Activated CD8-positive, alpha-beta memory T cell treated with anti-CD3 and anti-CD28 coated beads for 1 hour (primary cell): ENCODE measurements around the gene CDR2.
A peak's percentile ranks its signal among the peaks of the same experiment; 100 is the strongest.
"Not testable (repeated sequence)": the region's sequence is repeated elsewhere in the genome, so short reads cannot be mapped to it uniquely, and the experiment has no call there.

Experiments used
- DNase-seq, 2 donors: peaks; one replicate each; pipeline ENCODE4 v3.0.0-alpha.2; 2020; ENCODE audit warnings: low read depth in 1 of 2; ENCODE audit errors: extremely low read depth in 1 of 2

The CDR2 gene

DNA sequence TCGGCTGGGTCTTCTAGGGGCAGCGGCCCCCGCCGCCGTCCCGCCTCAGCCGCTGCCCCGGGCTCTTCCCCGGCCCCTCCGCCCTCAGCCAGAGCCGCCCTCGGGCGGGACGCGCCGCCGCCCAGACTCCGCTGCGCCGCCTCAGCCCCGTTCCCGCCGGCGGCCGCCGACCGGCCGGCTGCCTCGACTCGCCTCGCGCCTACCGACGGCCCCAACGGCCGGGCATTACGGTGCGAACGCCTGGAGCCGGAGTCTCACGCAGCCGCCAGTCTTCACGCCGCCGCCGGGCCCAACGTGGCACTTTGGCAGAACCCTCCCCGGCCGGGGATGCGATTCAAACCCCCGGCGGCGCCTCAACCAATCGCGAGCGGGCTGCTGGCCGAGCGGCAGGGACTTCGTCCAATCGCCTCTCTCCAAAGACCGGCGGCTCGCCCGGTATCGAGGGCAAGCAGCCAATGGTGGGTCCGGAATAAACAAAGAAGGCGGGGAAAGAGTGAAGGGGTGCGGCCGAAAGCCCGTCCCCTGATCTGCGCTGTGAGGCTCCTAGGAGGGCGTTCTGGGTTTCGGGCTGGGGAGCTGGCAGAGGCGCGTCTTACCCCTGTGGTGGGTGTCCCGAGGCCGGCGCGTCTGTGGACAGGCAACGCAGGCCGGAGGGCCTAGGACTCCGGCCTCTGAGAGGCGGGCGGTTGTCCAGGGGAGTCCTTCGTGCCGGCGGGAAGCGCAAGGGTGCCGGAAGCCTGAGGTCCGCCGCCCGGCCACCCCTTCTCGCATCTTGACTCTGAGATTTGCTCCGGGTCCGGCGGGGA, at the start of gene CDR2:
Gene CDR2 (minus strand): TSS at position 309 of the 806 bp plus-strand sequence. CDS start 310 bp downstream, outside the sequence.
- DNase-seq, result peak; percentile 96

DNA sequence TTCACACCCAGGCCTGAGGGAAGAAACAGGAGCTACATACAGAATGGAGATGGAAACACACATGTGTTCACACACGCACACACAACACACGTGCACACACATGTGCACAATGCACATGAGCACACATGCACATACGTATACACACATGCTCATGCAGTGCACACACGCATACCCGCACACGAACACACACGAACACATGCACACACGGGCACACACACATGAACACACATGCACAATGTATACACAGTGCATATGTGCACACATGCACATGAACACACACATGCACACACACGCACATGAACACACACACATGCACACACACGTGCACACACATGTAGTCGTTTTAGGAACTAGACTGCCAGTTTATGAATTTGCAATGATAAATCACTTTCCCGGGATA, 49.3 kb upstream of the CDR2 start:
- no peak for DNase-seq

DNA sequence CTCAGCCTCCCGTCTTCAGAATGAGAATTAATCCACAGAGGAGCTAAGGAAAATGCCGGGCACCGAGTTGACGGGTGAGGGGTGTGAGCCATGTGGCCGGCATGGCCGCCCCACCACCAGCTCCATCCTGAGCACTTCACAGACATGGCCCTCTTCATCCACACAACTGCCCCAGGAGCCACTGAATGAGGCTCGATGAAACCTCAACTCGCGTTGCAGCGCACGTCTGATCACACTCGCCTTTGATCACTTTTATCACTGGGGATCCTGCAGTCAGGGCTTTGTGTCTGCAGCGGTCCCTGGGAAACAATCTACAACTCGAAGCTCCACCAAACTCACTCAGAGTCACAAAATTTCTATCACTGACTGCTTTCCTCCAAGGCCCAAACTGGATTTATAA, 46.7 kb upstream of the CDR2 start:
- no peak for DNase-seq

DNA sequence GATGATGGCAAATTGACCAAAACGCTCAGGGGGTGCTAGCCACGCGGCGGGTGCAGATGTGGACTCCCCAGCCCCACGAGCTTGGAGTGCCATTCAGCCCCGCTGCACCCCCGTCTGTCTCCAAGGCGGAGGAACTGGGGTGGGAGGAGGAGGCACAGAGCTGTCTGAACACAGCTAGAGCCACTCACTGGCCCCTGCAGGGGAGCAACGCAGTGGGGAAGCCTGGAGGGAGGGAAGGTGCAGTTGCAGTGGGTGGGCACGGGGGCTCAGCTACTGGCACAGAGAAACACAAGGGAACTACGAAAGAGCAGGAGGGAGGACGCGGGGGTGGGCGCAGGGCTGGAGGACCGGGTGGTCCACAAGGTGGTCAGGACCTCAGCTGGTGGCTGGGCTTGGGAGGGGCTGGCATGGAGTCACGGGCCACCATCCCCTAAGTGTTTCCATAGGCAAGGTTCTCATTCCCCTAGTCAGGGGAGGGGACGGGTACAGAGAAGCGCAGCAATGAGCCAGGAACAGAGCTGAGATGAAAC, 46.3 kb upstream of the CDR2 start:
- DNase-seq, result no peak

DNA sequence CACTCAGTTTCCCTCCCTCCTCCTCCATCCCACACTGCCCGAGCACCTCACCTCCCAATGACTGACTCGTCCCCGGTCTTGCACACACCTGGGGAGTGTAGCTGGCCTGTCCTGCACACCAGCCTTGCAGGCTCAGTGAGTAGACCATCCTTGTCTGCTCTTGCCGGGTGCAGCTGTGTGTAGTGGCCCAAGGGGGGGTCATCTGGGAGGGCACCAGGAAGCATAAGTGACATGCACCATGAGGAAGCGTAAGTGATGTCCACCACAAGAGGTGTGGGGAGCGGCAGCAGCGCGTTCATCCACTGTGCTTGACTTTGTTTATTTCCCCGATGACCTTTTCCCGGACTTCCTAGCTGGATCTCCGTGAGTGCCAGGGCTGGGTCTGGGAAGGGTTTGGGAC, 45.5 kb upstream of the CDR2 start:
- DNase-seq, result no peak

DNA sequence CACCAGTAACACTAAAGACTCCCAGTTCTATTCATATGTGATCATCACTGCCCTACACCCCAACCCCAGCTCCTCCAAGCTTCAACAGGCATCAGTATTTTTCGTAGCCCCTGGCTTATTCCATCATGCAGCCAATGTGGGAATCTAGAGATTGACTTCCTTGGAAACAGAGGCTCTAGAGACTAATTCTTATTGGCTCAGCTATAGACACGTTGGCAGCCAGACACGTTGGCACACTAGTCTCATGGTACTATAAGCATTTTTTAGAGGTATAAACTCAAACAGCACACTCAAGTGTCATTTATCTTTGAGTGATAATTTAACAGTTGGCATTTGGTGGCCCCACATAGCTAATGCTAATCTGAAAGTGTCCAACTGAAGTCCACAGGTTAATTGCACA, 44.4 kb upstream of the CDR2 start:
- no peak for DNase-seq

DNA sequence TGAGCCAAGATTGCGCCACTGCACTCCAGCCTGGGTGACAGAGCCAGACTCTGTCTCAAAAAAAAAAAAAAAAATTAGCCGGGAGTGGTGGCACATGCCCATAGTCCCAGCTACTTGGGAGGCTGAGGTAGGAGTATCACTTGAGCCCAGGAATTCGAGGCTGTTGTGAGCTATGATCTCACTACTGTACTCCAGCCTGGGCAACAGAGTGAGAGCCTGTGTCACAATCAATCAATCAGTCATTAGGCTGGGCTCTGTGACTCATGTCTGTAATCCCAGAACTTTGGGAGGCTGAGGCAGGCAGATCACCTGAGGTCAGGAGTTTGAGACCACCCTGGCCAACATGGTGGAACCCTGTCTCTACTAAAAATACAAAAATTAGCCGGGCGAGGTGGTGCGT, 43.4 kb upstream of the CDR2 start:
- DNase-seq, result not testable (repeated sequence)

DNA sequence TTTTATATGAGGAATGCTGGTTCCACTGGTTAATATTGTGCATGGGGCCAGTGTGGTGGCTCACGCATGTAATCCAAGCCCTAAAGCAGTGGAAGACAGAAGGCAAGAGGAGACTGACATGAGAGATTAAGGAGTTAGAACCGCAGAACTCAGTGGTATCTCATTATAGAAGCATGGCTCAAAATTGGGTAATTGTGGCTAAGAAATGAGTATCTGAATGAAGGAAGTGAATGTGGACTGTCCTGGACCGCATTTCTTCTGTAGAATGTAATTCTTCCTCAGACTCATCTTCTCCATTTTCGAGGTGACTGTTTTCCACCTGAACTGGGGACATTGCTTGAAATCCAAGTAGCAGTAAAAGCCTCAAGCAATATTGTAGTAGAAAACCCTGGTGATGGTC, 42.6 kb upstream of the CDR2 start:
- no peak for DNase-seq

DNA sequence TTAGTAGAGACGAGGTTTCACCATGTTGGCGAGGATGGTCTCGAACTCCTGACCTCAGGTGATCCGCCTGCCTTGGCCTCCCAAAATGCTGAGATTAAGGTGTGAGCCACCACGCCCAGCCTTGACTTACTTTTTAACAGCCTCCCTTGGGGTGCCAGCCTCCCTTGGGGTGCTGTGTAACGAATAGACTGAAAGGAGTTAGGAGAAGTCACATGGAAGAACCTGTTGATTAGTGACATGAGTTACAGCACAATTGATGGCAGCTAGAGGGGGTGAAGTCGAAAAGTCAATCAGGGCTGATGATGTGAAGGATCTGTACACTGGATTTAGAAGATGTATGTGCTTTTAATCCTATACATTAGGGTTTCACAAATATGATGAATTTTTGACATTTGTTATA, 39.4 kb upstream of the CDR2 start:
- DNase-seq, result no peak

DNA sequence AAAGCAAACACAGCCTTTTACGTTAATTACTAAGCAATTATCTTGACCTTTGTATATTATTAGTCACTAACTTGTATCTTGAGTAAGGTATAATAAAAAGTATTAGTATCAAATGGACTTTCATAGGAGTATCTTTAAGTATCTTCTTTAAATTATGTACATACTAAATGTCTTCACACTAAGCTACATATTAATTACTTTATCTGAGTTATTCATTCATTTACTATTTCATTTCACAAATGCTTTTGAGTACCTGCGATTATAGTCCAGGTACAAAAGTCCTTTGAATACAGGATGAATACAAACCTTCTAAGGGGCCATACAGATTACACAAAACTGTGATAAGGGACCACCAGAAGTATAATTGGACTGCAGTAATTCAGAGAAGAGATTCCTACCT, 33.1 kb upstream of the CDR2 start:
- no peak for DNase-seq

DNA sequence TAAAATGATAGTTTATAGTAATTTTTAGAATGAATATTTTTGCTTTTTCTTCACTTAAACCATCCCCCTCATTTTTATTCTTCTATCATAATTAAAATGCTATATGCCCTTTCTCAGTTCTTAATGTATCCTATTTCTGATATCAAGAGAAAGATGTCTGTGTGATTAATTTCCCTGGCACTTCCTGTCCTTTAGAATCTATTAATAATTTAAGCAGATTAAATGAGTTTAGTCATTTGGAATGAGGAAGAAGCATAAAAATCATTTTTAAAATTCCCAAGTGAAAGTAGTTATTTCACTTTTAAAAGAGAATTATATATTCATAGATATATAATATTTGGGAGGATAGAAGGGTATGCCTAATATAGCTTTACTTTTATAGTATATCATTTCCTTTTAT, 27.8 kb upstream of the CDR2 start:
- DNase-seq, result no peak

DNA sequence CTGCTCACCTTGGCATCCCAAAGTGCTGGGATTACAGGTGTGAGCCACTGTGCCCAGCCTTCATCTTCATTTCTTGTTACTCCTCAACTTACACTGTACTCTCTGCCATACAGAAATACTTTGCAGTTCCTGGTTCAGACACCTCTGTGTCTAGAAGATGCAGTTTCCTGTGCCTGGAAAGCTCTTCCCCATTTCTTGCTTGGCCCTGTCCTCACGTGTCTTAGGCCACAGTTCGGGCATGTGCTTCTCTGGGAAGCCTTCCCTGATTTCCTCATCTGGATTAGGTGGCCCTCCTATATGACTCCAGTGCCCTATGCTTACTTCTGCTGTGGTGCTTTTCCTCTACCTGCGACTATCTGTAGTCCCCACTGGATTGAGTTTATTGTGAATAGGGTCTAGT, 26.5 kb upstream of the CDR2 start:
- no peak for DNase-seq

DNA sequence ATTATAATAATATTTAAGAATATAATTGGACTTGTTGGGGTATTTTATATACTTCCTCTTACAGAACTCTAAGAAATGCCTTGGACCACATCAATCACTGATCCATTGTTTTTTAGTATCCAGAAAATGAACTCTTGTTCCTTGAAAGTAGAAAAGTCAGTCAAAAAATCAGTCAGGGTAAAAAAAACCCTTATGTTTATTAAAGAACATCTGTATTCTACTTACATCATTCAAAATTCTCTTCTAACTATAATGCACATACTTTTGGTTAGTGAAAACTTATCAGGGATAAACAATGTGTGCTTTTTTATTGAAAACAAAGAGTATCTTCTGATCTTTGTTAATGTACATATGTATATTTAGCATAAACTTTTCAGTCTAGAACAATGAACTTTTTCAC, 23.5 kb upstream of the CDR2 start:
- no peak for DNase-seq

DNA sequence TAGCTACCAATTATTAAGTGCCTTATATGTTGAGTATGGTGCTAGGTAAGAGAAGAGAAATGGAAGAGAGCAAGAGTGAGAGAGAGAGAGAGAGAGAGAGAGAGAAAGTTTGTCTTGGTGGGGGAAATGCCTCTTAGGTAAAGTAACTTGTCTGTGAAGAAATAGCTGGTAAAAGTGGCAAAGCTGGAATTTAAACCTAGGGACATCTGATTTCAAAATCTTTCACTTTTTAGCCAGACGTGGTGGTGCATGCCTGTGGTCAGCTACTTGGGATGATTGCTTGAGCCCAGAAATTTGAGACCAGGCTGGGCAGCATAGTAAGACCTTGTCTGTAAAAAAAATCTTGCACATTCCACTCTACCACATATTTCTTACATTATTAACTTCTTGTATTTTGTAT, 23.0 kb upstream of the CDR2 start:
- no peak for DNase-seq

DNA sequence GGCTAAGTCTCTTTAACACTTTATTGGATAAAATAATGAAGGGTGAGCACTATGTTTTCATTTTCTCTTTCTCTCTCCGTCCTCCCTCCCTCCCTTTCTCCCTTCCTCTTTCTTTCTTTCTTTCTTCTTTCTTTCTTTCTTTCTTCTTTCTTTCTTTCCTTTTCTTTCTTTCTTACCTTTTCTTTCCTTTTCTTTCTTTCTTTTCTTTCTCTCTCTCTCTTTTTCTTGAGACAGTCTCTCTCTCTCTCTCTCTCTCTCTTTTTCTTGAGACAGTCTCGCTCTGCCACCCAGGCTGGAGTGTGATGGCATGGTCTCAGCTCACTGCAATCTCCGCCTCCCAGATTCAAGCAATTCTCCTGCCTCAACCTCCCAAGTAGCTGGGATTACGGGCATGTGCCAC, 21.5 kb upstream of the CDR2 start:
- DNase-seq, result no peak

DNA sequence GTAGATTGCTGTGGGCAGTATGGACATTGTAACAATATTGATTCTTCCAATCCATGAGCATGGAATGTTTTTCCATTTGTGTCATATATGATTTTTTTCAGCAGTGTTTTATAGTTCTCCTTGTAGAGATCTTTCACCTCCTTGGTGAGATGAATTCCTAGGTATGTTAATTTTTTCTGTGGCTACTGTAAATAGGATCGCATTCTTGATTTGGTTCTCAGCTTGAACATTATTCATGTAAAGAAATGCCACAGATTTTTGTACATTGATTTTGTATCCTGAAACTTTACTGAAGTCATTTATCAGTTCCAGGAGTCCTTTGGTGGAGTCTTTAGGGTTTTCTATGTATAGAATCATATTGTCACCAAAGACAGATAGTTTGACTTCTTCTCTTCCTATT, 19.7 kb upstream of the CDR2 start:
- DNase-seq, result no peak

DNA sequence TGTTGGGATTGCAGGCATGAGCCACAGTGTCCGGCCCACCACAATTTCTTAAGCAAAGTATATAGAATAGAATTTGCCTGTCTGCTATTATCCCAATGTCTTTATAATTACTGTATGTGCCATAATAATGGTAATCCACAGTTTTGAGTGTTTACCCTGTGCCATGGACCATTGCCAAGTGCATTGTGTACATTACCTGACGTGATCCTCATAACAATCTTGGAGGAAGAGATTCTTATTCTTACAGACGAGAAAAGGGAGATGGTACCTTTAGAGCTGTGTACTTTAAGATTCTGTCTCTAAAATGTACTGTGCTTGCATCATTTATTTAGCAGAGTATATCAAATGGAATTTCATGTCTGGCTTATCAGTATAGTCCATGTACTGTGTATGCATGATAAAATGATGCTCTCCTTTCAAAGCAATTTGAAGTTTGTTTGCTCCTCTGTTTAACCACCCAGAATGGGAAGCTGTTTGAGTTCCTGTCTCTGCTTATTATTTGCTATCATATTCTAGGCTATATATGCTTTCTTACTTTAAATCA, 13.8 kb upstream of the CDR2 start:
- no peak for DNase-seq

DNA sequence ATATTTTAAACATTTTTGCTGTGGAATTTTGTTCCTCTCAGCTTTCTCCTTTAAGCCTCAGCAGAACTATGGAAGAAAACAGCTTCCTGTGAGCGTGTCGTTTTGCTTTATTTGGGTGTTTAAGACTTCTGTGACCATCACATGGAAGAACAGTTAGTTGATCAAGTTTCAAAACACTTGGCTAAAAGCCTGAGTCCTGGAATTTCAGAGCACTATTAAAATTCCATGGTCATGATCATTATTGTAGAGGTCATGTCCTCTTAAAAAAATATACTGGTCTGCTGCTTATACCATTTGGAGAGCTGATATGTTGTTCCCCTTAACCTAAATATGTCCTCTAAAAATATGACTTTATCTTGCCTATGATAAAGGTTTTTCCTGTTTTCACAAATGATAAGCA, 12.6 kb upstream of the CDR2 start:
- no peak for DNase-seq

DNA sequence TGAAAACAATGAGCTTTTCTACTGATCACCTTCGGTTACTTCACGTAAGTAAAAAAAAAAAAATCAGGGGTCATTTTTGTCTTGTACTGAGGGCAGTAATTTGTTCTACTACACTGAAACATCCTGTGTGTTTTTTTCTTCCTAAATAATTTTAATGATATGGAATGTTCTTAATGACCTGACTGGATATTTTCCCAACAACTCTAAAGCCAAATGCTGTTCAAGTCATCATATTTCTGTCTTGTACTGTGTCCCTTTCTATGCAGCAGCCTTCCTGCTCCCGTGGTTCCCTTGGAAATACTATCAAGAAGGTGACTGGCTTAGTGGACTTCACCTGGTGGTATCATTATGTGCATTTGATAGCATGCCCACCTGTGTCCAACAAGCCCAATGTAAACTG, 10.8 kb upstream of the CDR2 start:
- no peak for DNase-seq

DNA sequence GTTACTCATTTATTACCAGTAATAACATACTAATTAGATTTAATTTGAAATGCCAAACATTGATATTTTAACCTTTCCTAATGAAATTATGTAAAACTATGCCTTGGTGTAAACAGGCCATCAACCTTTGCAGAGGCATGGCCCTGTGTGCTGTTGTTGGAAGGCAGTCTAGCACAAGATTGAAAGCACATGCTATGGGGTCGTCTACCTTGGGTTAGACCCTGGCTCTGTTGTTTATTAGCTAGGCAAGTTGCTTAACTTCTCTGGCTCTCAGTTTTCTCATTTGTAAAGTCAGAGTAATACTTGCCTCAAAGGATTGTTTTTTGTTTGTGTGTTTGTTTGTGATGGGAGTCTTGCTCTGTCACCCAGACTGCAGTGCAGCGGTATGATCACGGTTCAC, 9.4 kb upstream of the CDR2 start:
- no peak for DNase-seq

DNA sequence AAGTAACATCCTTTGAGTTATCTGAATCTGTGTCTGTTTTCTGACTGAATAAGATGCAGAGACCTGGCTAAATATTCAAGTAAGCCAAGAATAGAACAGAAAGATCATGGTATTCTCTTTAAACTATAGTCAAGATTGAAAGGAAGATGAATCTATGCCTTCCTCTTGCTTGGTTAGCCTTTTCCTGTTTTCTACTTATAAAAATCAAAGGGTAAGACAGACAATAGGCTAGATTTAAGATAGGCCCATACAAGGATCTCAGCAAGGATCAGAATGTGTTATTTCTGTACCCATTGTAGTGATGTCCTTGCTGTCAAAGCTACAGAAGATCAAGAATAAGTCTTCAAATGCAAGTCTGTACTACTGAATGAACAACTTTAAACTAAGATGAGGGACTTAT, 7.0 kb upstream of the CDR2 start:
- no peak for DNase-seq

DNA sequence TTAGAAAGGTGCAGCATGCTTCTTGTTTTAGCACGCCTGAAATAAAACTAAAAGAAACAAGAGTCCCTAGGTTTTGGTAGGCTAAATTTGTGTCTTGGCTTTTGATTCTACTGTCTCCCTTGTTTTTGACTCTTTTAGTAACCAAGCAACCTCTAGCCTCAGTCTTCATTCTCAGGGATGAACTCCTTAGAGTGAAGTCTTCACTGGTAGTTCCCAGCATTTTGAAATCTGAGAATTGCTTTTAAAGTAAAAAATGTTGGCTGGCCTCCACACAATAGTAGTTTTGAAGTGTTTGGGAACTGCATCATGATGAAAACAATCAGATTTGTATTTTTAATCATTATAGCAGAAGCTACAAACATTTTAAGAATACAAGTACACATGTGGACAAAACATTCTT, 6.1 kb upstream of the CDR2 start:
- no peak for DNase-seq

DNA sequence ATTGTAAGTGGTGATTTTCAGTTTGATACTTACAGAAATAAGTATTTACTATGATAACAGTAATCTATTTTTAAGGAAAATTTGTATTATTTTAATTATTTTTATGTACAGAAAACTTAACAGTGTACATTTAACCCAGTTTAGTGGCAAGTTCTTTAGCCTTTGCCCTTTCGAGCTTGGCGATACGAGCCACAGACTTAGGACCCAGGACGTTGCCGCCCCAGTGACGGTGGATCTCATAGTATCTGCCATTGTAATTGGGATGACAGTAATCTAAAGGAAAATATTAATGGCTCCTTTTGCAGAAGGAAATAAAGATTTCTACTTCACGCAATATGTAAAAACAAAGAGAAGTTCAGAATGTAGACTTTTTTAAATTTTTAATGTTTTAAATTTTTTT, 5.2 kb upstream of the CDR2 start:
- no peak for DNase-seq
